ENCODE results near the gene BNC2.

The BNC2 gene

GRCh38 chr9:16817514-16817913 is 53.0 kb downstream of the BNC2 start:
- no peak for DNase-seq (ENCODE audit: low read depth)

GRCh38 chr9:16817002-16817401 is 53.5 kb downstream of the BNC2 start:
- no peak for DNase-seq (ENCODE audit: low read depth)

DNA sequence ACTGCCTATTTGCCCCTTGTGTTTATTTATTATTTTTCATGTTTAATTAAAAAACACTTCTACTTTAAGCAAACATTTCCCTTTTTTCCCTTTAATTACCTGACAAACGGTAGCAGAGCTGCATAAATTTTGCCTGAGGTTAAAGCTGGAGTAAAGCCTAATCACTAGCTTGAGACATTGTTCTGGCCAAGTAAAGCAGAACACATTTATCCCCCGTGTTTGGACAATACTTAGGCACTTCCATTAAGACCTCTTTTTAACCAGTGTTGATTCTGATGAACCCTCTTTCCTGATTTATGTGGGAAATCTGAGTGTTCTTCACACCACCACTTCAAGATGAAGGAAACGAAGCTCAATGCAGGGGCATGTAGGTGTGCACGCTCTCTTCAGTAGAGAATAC is 54.5 kb downstream of the BNC2 start:
- DNase-seq (ENCODE audit: low read depth) = no peak

DNA sequence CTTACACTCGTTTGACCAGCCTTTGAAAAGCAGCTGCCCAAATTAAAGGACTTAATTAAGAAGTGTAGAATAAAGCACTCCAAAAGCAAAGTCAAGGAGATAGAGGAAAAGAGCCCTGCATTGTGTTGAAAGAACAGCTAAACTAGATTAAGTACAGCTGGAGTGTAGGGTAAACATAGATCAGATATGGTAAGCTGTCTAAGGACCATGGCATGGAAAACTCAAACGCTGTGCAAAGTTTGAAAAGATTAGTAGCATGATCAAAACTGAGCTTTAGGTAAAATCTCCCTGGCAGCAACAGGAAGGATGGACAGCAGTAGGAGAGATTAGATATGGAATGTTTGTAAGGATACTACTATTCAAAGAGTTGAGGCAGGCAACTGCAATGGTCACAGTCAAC is 55.4 kb downstream of the BNC2 start:
- DNase-seq (ENCODE audit: low read depth) = no peak

- no peak for DNase-seq (ENCODE audit: low read depth)
These were observed 56.6 kb downstream of the BNC2 start for GRCh38 chr9:16813838-16814237.

- DNase-seq (ENCODE audit: low read depth) = no peak
These were observed 58.3 kb downstream of the BNC2 start for GRCh38 chr9:16811987-16812685.

- DNase-seq (ENCODE audit: low read depth) = no peak
These were observed 60.4 kb downstream of the BNC2 start for GRCh38 chr9:16809912-16810610.

- no peak for DNase-seq (ENCODE audit: low read depth)
These were observed 63.8 kb downstream of the BNC2 start for GRCh38 chr9:16806674-16807073.

- DNase-seq (ENCODE audit: low read depth) = no peak
These were observed 66.8 kb downstream of the BNC2 start for GRCh38 chr9:16803648-16804047.

DNA sequence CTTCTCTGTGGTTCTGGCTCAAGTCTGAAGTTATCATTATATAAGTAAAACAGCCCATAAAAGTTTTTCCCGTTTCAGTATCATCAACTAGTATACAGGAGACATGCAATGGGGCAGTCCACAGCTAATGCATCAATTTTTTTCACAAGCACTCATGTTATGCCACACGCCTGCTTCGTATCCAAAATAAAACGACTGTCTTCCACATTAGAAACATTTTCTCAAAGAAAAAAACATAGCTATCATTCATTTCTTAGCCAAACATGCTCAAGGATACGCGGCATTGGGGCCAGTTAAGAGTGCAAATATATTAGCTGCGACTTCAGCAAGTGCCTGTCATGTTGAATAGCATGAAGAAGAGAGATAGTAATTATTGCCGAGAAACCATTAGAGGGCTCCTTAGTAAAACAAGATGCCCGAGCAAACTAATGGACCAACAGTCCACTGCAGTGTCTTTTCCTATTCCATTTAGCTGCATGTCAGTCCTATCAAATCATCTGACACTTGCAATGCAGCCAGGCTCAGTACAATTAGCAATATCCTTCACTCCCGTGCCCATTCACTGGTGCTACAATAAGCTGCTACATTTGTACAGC is 68.5 kb downstream of the BNC2 start:
- DNase-seq (ENCODE audit: low read depth) = no peak

- DNase-seq (ENCODE audit: low read depth) = no peak
These were observed 74.1 kb downstream of the BNC2 start for GRCh38 chr9:16796304-16796825.

DNA sequence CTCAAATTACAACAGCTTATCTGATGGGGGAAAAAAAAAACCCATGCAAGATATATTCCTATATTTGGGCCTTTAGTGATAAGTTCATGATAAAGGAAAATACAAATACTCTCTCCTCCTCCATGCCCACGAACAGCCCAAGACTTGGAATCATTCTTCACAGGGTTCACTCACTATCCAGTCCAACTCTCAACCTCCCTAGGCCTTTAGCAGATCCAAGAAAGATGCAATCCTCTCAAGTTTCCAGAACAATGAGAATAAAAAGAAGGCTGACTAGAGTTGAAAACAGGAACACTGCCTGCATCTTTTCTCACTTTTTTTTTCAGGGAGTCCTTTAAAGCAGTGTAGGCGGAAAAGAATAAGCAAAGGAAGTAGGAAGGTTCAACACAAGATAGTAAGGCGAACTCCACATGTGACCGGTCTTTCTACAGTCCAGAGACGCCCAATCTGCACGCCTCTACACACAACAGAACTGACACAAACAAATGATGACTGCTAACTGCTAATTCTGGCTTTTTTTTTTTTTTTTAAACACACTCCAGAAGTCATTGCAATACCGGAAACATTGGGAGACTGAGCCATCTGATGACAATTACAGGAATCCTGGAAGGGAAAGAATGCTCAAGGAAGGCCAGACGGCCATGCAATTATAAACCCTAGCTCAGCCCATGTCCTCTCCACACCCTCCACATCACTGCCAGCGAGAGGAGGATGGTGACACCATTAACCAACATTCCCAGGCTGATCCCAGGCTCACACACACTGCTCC is 75.4 kb downstream of the BNC2 start:
- peak; percentile 88 for DNase-seq (ENCODE audit: low read depth)

GRCh38 chr9:16794103-16794502 is 76.4 kb downstream of the BNC2 start:
- DNase-seq (ENCODE audit: low read depth) = no peak

- peak; percentile 33 for DNase-seq (ENCODE audit: low read depth)
These were observed 82.7 kb downstream of the BNC2 start for GRCh38 chr9:16787724-16788123.

DNA sequence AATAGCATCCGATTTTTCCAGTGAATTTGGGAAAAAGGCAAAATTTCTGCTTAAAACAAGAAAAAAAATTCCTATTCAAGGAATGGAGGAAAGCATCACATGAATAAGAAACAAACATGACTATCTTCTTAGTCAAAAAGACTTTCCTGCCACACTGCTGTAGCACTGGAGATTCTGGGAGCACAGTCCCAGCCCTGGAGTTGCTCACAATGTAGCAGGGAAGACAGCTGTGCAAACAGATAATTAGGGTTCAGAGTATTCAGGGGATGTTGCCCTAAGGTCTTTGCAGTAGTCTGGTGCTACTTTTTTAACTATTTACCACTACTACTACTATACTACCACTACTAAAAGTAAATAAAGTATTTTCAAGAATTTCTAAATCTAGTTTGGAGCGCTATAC is 86.5 kb downstream of the BNC2 start:
- DNase-seq (ENCODE audit: low read depth) = no peak

DNA sequence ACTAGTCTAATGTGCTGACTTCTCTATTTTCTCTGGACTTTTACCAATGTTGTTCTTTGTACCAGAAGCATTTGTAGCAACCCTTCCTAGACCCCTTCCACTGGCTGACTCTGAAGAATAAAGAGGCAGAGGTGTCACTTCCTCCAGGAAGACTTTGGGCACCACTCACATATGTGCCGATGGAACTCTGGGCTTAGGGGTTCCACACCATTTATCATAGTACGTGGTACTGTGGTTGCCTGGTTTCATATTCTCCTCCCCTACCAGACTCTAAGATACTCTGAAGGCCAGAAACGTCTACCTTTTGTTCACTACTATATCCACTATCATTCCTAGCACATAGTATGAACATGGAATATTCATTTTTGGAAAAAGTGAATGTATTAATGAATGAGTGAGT is 88.0 kb downstream of the BNC2 start:
- DNase-seq (ENCODE audit: low read depth) = no peak

GRCh38 chr9:16775330-16775729 is 95.1 kb downstream of the BNC2 start:
- DNase-seq (ENCODE audit: low read depth) = no peak

GRCh38 chr9:16773617-16774016 is 96.9 kb downstream of the BNC2 start:
- no peak for DNase-seq (ENCODE audit: low read depth)

DNA sequence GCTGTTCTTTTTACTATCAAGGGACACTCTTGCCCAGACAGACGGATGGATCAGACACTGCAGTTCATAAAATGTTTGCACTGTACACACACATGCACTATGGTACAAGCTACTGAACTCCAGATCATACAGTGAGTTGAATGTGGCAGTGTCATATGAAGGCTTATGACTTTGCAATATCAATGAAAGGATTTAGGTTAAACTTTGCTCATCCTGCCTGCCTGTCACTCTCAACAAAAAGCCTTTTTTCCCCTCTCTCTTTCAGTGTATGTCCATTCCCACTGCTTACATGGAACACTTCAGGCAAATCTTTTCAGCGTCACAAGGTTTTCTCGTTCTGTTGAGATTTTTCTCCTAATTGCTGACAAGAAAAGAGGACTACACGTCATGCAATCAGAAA is 97.4 kb downstream of the BNC2 start:
- no peak for DNase-seq (ENCODE audit: low read depth)

DNA sequence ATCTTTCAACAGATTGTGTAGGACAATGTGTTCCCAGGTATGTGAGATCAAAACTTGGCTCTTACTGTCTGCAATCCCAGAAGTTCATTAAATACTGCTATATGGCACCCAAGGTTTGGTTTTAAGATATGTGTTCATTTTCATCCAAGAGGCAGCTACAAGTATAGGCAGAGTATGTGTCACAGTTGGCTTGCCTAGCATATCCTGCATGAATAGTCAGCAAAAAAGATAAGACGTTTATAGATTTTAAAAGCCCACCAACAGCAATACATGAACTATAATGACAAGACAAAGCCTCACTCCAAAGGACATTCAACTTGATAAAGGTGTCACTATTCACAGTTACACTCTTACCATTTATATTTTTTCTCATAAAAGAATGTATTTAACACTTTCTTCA is 99.1 kb downstream of the BNC2 start:
- DNase-seq (ENCODE audit: low read depth) = no peak

- no peak for DNase-seq (ENCODE audit: low read depth)
These were observed 101.2 kb downstream of the BNC2 start for GRCh38 chr9:16769291-16769690.

GRCh38 chr9:16768816-16769215 is 101.7 kb downstream of the BNC2 start:
- DNase-seq (ENCODE audit: low read depth) = no peak

DNA sequence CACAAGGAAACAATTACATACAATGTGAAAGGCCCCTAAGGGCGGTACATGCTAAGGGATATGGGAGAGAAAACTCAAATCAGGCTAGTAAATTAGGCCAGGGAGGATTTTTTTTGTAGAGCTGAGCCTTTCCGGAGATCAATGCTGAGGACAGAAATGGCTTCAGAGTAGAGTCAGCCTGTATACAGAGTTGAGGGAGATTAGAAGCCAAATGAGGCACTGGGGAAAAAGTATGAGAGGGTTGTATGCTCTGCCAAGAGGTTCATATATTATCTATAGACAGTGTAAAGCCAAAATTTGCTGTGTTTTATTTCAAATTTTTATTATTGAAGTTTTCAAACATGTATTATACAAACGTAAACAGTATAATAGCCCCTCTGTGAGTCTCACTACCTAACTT is 103.1 kb downstream of the BNC2 start:
- no peak for DNase-seq (ENCODE audit: low read depth)
